Activated effector memory CD4-positive, alpha-beta T cell treated with anti-CD3 and anti-CD28 coated beads, Interleukin-2, amount 50 U/mL, for 16 hours (primary cell): ENCODE data around the gene LGALS9B.
"Not testable (repeated sequence)": the region's sequence is repeated elsewhere in the genome, so short reads cannot be mapped to it uniquely, and the experiment has no call there.

Experiments used
- DNase-seq: peaks from one replicate; pipeline ENCODE4 v3.0.0-alpha.2; 2020

Gene LGALS9B

GRCh38 chr17:20401306-20402022, 65.9 kb downstream of the LGALS9B start:
- DNase-seq: not testable (repeated sequence)

GRCh38 chr17:20400559-20401305, 66.6 kb downstream of the LGALS9B start:
- DNase-seq: not testable (repeated sequence)
